Measurements from ENCODE around the gene HELZ2.
"Not testable (repeated sequence)": the region's sequence is repeated elsewhere in the genome, so short reads cannot be mapped to it uniquely, and the experiment has no call there.

The HELZ2 gene

GRCh38 chr20:63578224-63579016, 4.4 kb upstream of the HELZ2 start:
- DNase-seq: no peak

- no peak for DNase-seq
These were observed 3.4 kb upstream of the HELZ2 start for GRCh38 chr20:63577317-63577894.

- DNase-seq: no peak
These were observed 2.3 kb upstream of the HELZ2 start for GRCh38 chr20:63576311-63576710.

GRCh38 chr20:63574829-63575743, 1.0 kb upstream of the HELZ2 start:
- DNase-seq: no peak

DNA sequence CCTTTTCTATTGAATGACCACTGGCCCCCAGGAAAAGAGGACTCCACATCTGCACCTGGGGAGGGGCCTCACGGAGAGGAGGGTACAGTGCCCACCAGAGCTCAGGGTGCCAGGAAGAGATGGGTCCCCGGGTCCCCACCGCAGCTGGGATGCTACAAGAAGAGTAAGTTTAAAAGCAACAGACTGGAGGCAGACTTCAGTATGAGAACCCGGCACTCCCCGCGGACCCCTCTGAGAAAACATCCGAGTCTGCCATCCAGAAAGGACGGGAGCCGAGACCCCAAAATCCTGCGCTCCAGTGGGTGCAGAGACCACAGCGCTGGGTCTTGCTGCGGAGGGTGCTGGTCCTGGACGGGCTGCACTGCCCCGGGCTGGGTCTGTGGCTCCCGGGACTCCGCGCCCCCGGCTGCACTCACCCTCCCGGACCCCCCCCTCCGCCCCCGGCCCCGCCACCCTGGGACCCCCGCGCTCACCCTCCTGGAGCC, 350 bp downstream of the HELZ2 start:
- no peak for DNase-seq

GRCh38 chr20:63572788-63573646, 1.0 kb downstream of the HELZ2 start:
- no peak for DNase-seq

DNA sequence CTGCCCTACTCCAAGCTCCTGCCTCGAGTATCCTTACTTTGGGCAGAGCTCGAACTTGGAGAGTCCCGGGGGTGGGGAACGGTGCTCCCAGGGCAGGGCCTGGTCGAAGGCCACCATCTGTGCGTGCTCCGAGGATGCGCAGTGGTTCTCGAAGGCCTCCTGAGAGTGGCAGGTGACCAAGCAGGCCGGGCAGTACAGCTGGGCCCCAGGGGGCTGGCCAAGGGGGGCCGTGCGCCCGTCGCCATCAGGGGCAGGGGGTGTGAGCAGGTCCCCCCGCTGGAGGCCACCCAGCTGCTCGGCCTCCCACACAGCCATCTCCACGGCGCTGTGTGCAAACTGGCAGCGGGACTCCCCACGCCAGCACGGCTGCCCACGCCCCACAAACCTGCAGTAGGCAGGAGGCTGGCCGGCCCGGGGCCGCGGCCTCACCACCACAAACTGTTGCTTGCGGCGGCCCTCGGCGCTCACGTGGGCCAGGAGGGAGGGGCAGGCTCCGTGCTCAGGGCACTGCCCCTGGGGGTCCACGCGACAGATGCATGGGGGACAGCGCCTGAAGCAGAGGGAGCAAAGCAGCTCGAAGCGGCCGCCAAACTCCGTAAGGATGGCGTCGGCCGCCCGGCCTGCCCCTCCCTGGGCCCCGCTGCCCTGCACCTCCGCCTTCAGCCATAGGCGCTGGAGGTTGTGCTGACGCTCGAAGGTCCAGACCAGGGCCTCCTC, 1.8 kb downstream of the HELZ2 start:
- DNase-seq: no peak

GRCh38 chr20:63571087-63571478, 3.0 kb downstream of the HELZ2 start:
- not testable (repeated sequence) for DNase-seq

DNA sequence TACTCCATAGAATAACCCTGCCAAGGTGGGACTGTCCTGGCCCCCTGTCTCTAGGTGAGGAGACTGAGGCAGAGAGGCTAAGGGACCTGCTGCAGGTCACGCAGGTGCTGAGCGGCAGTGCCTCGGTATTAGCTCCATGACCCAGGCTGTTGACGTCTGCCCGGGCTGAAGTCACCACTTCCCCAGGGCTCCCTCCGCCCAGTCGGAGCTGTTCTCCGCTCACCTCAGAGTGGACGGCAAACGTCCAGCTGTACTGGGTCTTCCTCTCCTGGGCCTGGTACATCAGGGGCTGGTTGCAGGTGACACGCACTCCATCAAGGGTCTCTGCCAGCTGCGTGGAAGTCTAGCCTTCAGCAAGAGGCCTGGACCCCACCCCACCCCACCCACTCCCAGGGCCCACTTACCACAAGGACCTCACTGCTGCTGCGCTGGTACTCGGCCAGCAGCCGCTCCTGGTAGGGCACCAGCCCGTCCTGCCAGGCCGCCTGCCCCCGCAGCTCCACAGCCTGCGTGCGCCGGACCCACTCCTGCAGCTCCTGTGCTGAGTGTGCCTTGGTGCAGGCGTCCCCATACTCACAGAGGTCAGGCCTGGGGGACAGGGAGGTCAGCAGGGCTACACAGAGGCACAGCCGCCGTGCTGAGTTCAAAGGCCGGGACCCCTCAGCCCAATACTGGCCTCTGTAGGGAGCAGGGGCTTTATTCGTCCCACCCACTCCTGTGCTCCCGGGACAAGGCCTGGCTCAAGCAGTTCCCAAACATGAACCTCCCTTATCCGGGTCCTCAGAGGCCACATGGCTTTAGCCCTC, 3.6 kb downstream of the HELZ2 start:
- DNase-seq: no peak

GRCh38 chr20:63568986-63569949, 4.8 kb downstream of the HELZ2 start:
- DNase-seq: no peak

DNA sequence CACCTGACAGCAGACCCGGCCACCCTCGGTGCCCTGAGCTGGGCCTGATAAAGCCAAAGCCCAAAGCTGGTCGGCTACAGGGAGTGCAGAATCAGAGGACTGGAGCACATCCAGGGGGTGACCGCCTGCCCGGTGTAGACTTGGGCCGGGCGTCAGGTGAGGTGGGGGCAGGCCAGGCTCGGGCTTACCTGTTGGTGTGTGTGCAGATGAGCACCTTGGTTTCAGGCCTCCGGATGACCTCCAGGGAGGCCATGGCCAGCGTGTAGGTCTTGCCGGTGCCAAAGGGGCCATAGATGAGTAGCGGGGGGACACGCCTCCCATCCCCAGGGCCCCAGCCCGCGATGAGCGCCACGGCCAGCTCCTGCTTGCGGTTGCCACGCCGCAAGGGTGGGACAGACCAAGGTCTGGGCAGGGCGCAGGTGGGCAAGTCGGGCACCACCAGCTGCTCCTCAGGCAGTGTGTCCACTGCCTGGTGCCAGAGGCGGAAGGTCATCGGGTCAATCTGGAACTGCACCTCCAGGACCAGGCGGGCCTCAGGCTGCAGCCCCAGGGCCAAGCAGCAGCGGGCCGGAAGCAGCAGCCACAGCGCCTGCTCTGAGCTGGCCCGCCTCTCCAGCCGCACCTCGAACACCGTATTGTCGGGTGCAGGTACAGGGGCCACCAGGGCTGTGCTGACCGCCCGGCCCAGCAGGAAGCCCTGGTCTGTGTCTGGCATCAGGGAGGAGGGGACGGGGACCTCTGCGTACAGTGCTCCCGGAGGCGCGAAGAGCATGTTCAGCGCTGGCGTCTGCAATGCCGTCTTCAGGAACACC, 5.7 kb downstream of the HELZ2 start:
- DNase-seq: no peak

DNA sequence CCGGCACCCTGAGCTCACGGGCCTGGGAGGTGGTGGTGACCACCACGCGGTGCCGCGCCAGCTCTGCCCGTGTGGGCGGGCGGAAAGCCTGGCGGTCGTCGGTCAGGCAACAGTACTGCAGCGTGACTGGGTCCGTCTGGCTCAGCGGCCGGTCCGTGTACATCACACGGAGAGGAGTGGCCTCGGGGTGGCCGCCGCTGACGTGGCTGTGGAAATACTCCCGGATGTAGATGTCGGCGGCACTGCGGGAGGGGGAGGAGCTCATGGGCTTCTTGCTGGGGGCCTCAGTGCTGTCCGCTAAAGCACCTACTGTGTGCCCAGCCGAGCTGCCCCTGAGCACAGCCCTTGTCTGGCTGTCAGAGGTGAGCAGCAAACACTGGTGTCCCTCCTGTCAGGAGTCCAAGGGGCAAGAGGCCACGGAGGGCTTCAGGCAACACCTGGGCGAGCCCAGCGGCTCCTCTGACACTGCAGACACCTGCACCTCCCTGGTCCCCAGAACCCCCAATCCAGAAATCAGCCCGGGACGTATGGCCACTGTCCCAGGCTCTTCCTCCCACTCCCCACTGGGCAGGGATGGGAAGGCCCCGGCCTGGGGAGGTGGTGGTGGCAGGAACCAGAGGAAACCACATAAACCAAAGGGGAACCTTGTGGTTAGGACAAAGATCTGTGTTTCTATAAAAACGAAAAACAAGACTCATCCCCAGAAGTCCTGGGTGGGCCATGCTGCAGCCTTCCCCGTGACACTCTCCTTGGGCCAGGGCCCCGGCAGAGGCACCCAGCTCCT, 6.5 kb downstream of the HELZ2 start:
- DNase-seq: no peak

- DNase-seq: no peak
These were observed 7.0 kb downstream of the HELZ2 start for GRCh38 chr20:63567136-63567385.

GRCh38 chr20:63566395-63567135, 7.5 kb downstream of the HELZ2 start:
- no peak for DNase-seq

- DNase-seq: no peak
These were observed 8.2 kb downstream of the HELZ2 start for GRCh38 chr20:63565699-63566335.

GRCh38 chr20:63565021-63565698, 8.9 kb downstream of the HELZ2 start:
- no peak for DNase-seq

All from NCI-H1048 (cell line).